ENCODE measurements around the gene UBALD1.
A peak's percentile ranks its signal among the peaks of the same experiment; 100 is the strongest.

UBALD1 gene

GRCh38 chr16:4646773-4647643 is 32.3 kb upstream of the UBALD1 start:
- no peak for DNase-seq (ENCODE audit: low read depth)

- DNase-seq (ENCODE audit: low read depth): no peak
Measured at GRCh38 chr16:4641895-4642294, 27.2 kb upstream of the UBALD1 start.

GRCh38 chr16:4641306-4641687 is 26.6 kb upstream of the UBALD1 start:
- no peak for DNase-seq (ENCODE audit: low read depth)

- no peak for DNase-seq (ENCODE audit: low read depth)
Measured at GRCh38 chr16:4640572-4641305, 26.1 kb upstream of the UBALD1 start.

- DNase-seq (ENCODE audit: low read depth): no peak
Measured at GRCh38 chr16:4639899-4640509, 25.3 kb upstream of the UBALD1 start.

- DNase-seq (ENCODE audit: low read depth): no peak
Measured at GRCh38 chr16:4637501-4638166, 22.9 kb upstream of the UBALD1 start.

- DNase-seq (ENCODE audit: low read depth): no peak
Measured at GRCh38 chr16:4636196-4636595, 21.5 kb upstream of the UBALD1 start.

GRCh38 chr16:4634768-4635167 is 20.1 kb upstream of the UBALD1 start:
- DNase-seq (ENCODE audit: low read depth): no peak

- DNase-seq (ENCODE audit: low read depth): no peak
Measured at GRCh38 chr16:4633910-4634635, 19.4 kb upstream of the UBALD1 start.

GRCh38 chr16:4631444-4631843 is 16.8 kb upstream of the UBALD1 start:
- DNase-seq (ENCODE audit: low read depth): no peak

- DNase-seq (ENCODE audit: low read depth): no peak
Measured at GRCh38 chr16:4628283-4628682, 13.6 kb upstream of the UBALD1 start.

- no peak for DNase-seq (ENCODE audit: low read depth)
Measured at GRCh38 chr16:4626396-4626795, 11.7 kb upstream of the UBALD1 start.

GRCh38 chr16:4625560-4626159 is 11.0 kb upstream of the UBALD1 start:
- DNase-seq (ENCODE audit: low read depth): no peak

- DNase-seq (ENCODE audit: low read depth): peak; percentile 36
Measured at GRCh38 chr16:4624827-4625559, 10.3 kb upstream of the UBALD1 start.

- peak; percentile 89 for DNase-seq (ENCODE audit: low read depth)
Measured at GRCh38 chr16:4624015-4624826, 9.5 kb upstream of the UBALD1 start, which contains the start of gene MGRN1. TSS of gene MGRN1 (plus strand) at chr16:4624826. CDS start at chr16:4624961, 135 bp downstream.

- no peak for DNase-seq (ENCODE audit: low read depth)
Measured at GRCh38 chr16:4623593-4623992, 8.9 kb upstream of the UBALD1 start.

- DNase-seq (ENCODE audit: low read depth): no peak
Measured at GRCh38 chr16:4618645-4619418, 4.1 kb upstream of the UBALD1 start.

GRCh38 chr16:4617880-4618279 is 3.2 kb upstream of the UBALD1 start:
- DNase-seq (ENCODE audit: low read depth): no peak

Data from T follicular helper cell (primary cell).